ENCODE data around the gene ROR2. TPM values are rescaled to one million over a fixed set of nuclear protein-coding genes. Genes with fewer than 3 reads are reported as not detected.

ROR2 gene
- total and polyA plus RNA-seq, 2 of the 8 experiments (the other 6 are each of a cell fraction or from before 2014, with no cell fraction given), result 2.7 to 4.3 TPM

- TF ChIP-seq CHD7 (IDR thresholded peaks at IDR 0.05; ENCODE audit: insufficient replicate concordance, low read length), result no peak
Observed at GRCh38 chr9:91820949-91821880, 128.8 kb downstream of the ROR2 start (continued).

Measured in H1 (cell line).